Cardiac muscle cell (in vitro differentiated cells and primary cell): ENCODE data around the gene FOXA1. TPM values are rescaled to one million over a fixed set of nuclear protein-coding genes. Genes with fewer than 3 reads are reported as not detected.
A peak's percentile ranks its signal among the peaks of the same experiment; 100 is the strongest.

ENCODE experiments used
- DNase-seq, 2 donors: peaks; one replicate each; pipeline versions ENCODE4 v3.0.0 to v3.0.0-alpha.2; 2010 to 2017; ENCODE audit warnings: low read depth in 1 of 2, low spot score in 1 of 2
- H3K27ac ChIP-seq: fragments of 200-600 bp; sonication (generic); 2 replicates; pipeline ENCODE4 v1.5.1; 2016
- H3K27me3 ChIP-seq: fragments of 200-600 bp; sonication (generic); 2 replicates; pipeline ENCODE4 v1.6.0; 2016; ENCODE audit warnings: control low read depth
- H3K36me3 ChIP-seq: fragments of 200-600 bp; sonication (generic); 2 replicates; pipeline ENCODE4 v1.5.1; 2016; ENCODE audit warnings: control low read depth
- H3K4me1 ChIP-seq: fragments of 200-600 bp; sonication (generic); 2 replicates; pipeline ENCODE4 v1.8.1; 2017; ENCODE audit warnings: low read depth, mild to moderate bottlenecking, mixed run types
- H3K4me3 ChIP-seq: fragments of 200-600 bp; sonication (generic); 2 replicates; pipeline ENCODE4 v1.5.1; 2016; ENCODE audit warnings: mild to moderate bottlenecking
- H3K9me3 ChIP-seq: fragments of 200-600 bp; sonication (generic); 2 replicates; pipeline ENCODE4 v1.5.1; 2017; ENCODE audit warnings: low read depth, mild to moderate bottlenecking, control low read depth
- polyA plus RNA-seq: library from polyadenylated mRNA; unstranded; fragments of >200 nt; fragmentation: Nextera tagmentation; extraction: Ambion mirVana; gene quantifications from 2 replicates; pipeline ENCODE4 v1.2.1, GENCODE V29; 2016
- total RNA-seq: library from RNA; depleted of rRNA; stranded (reverse); fragments of >200 nt; gene quantifications from 2 replicates; pipeline ENCODE4 v1.2.3, GENCODE V29; 2016
- TF ChIP-seq, protein P1 (sequence below): IDR thresholded peaks from 2 replicates; pipeline ENCODE4 v1.5.1; 2012; ENCODE audit warnings: low read depth, mild to moderate bottlenecking, low read length

FOXA1 gene
- total and polyA plus RNA-seq, 2 experiments from 2014 or later = 0.06 TPM; not detected in 1

DNA sequence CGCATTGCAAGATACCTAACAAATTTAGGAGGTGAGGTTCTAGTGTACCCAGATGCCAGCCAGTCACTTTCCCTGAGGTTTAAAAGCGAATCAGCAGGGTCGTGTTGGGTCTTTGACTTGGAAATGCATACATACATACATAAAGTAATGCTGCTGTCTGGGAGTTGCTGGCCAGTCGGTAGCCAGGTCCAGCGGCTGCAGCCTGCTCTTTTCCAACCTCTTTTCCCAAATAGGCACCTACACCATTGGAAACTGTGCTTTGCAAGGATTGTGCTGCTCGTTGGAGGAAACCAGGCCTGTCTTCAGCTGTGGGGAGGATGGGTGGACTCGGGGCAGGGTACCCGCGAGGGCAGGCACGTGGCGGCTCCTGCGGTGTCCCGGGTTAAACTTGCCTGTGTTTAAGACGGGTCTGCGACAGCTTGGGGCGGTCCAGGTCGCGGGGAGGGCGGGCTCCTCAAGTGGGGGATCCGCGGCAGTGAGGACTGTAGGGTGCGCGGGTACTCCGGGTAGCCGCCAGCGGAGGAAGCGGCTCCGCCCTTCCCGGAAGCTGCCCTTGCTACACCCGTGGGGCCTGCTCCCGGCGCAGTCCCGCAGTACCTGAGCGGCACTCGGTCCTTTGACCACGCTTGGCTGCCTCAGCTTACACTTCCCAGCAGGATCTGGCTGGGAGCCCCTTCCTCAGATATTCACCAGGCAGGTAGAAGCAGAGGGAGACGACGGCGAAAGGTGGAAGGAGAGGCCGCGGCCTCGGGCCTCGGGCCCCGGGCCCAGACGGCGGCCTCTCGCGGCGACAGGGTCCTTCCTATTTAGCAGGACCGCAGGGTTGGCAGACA is 3.1 kb upstream of the FOXA1 start:
- no peak for DNase-seq
- no peaks in the 10 kb centered on the region for H3K9me3 ChIP-seq
- no peak overlapping the region for H3K4me3 ChIP-seq
- TF ChIP-seq, protein P1, sequence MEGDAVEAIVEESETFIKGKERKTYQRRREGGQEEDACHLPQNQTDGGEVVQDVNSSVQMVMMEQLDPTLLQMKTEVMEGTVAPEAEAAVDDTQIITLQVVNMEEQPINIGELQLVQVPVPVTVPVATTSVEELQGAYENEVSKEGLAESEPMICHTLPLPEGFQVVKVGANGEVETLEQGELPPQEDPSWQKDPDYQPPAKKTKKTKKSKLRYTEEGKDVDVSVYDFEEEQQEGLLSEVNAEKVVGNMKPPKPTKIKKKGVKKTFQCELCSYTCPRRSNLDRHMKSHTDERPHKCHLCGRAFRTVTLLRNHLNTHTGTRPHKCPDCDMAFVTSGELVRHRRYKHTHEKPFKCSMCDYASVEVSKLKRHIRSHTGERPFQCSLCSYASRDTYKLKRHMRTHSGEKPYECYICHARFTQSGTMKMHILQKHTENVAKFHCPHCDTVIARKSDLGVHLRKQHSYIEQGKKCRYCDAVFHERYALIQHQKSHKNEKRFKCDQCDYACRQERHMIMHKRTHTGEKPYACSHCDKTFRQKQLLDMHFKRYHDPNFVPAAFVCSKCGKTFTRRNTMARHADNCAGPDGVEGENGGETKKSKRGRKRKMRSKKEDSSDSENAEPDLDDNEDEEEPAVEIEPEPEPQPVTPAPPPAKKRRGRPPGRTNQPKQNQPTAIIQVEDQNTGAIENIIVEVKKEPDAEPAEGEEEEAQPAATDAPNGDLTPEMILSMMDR = no peak
- H3K27me3 ChIP-seq = peaks cover 99% of the 10 kb centered on the region
- no peaks in the 10 kb centered on the region for H3K36me3 ChIP-seq
- peaks cover 9% of the 10 kb centered on the region for H3K4me1 ChIP-seq
- no peak overlapping the region for H3K27ac ChIP-seq

DNA sequence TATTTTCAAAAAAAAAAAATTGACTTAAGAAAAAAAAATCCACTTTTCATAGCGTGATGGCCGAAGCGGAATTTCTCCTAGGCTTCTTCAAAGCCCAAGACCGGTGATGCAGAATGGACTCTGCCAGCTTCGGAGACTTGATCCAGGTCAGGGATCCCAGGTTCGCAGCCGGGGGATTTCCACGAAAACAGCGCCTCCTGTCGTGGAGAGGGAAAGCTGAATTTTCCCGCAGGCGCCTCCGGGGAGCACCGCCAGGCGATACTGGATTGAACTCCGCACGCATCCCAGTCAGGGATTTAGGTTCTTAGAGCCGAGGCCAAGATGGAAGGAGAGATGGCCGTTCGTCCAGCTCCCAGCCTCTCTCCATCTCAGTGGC is 2.5 kb upstream of the FOXA1 start:
- Histone ChIP-seq H3K4me3 (no peak overlapping the region), H3K9me3 (no peaks in the 10 kb centered on the region)

DNA sequence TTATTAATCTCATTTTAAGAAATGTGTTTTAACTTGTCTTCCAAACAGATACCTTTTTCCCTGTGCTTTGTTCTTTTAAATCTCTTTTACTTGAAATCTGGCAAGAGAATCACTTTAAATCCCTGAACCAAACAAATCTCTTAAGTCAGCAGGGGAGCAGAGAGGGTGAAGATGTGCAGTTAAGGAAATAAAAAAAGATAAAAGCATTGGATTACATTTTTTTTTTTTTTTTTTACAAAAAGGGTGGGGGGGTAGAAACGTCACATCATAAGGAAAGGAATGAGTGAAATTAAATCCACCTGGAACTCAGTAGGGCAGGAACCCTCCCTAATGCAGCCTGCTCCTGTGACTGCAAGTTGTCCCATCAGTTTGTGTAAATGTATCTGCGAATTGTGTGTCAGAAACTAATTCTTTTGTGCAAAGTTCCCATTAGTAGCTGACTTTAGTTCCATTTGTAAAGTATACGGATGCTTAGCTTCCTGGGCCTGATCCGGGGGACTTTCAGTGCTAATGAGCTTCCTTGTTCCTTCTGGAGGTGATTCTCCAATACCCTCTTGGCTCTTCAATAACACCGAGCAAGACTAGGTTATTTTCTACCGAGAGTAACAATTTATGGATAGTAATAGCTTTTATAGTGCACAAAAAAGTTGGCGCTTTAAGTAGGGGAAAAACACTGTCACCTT is 1.9 kb upstream of the FOXA1 start:
- Histone ChIP-seq H3K4me1 (peaks cover 9% of the 10 kb centered on the region), H3K4me3 (no peak overlapping the region), H3K27me3 (peaks cover 99% of the 10 kb centered on the region), H3K36me3 (no peaks in the 10 kb centered on the region), H3K9me3 (no peaks in the 10 kb centered on the region), H3K27ac (no peak overlapping the region)
- TF ChIP-seq, protein P1 = no peak
- DNase-seq = no peak

More for the DNA sequence above, 2.5 kb upstream of the FOXA1 start:
- Histone ChIP-seq H3K4me1 (peaks cover 9% of the 10 kb centered on the region), H3K27ac (no peak overlapping the region), H3K27me3 (peaks cover 99% of the 10 kb centered on the region), H3K36me3 (no peaks in the 10 kb centered on the region)
- TF ChIP-seq, protein P1 = peak; percentile 51
- DNase-seq = peak in 1 of 2 donors; percentile 41

DNA sequence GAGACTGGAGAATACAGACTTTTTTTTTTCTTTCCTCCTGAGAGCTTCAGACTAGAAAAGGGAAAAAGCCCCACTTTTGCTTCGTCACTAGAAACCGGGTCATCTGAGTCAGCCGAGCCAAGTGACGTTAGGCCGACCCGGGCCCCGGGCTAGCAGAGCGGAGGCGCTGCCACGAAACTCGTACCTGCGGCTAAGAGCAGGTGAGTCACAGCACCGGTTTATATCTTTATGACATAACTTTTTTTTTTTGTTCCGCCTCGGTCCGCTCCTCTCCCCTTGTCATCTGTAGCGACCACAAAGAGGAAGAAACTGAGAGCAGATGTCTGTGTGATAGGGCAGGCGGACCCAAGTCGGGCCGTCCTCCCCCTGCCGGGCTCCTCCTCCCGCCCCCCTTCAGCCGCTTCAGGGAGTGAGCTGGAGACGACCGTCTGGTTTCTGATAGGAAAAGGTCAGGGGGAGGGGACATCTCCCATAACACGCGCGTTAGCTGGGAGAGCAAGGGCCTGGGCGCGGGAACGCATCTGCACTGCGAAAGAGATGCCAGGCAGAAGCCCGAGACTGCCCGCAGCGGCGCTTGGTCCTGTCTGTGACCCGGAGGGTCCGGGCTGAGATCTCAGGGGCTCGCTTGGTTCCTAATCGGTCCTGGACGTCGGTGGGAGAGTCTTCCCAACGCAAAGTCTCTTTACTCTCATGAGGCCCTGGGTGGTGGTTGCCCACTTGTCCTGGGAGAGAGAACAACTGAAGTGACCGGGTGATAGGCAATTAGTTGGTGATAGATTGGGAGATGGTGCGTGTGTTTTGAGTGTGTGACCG is 966 bp upstream of the FOXA1 start:
- Histone ChIP-seq H3K9me3 (no peaks in the 10 kb centered on the region), H3K4me1 (peaks cover 9% of the 10 kb centered on the region), H3K27me3 (peaks cover 99% of the 10 kb centered on the region), H3K27ac (no peak overlapping the region), H3K36me3 (no peaks in the 10 kb centered on the region), H3K4me3 (peak overlapping the region; percentile 31)
- TF ChIP-seq, protein P1 = no peak
- no peak for DNase-seq

DNA sequence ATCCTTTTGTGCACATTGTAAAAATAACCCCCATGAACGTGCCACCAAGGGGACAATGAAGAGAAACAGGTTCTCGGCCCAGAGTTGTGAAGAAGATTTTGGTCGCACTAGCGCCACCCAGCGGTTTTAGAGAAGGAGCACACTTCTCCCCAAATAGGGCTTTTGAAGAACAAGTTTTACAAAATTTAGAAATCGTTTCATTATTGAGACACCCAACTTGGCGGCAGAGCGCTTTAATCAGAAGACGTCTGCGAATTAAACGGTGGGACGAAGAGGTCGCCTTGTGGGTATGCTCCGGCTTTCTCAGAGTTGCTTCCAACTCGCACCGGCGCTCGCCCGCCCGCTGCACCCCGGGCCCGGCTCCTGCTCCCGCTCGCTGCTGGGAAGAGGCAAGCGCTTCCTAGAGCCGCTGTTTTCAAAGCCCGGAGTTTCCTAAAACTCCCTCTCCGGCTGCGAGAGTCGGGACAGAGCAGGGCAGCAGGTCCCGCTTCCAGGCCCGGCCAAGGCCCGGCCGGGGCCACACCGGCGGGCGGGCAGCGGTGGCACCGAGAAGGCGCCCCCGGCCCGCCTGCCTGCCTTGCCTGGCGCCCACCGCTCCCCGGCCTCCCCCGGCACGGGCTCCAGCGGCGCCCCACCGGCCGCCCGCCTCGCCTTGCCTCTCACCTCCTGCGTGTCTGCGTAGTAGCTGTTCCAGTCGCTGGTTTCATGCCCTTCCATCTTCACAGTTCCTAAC is 645 bp downstream of the FOXA1 start:
- Histone ChIP-seq H3K9me3 (no peaks in the 10 kb centered on the region), H3K4me3 (peak overlapping the region; percentile 14), H3K27ac (no peak overlapping the region), H3K4me1 (peaks cover 9% of the 10 kb centered on the region), H3K27me3 (peaks cover 99% of the 10 kb centered on the region), H3K36me3 (no peaks in the 10 kb centered on the region)
- TF ChIP-seq, protein P1 = peak; percentile 84
- DNase-seq = peak; percentile 84 to 86
